Chondrocyte (in vitro differentiated cells): ENCODE results near the gene HUNK. TPM values are rescaled to one million over a fixed set of nuclear protein-coding genes. Genes with fewer than 3 reads are reported as not detected.

ENCODE experiments used
- DNase-seq: peaks from one replicate; pipeline ENCODE4 v3.0.0; 2021; ENCODE audit warnings: mixed read lengths, low spot score
- H3K27ac Mint-ChIP-seq: one replicate; pipeline ENCODE4 v1.8.0; 2021; ENCODE audit warnings: mild to moderate bottlenecking, moderate library complexity, mixed read lengths; ENCODE audit not compliant: unreplicated experiment
- H3K27me3 Mint-ChIP-seq: 2 replicates; pipeline ENCODE4 v1.8.0; 2021; ENCODE audit warnings: low read depth, mixed read lengths
- H3K36me3 Mint-ChIP-seq: 2 replicates; pipeline ENCODE4 v1.8.0; 2021; ENCODE audit warnings: low read depth, mixed read lengths
- H3K4me1 Mint-ChIP-seq: 2 replicates; pipeline ENCODE4 v1.8.0; 2021; ENCODE audit warnings: low read depth, mild to moderate bottlenecking, mixed read lengths
- H3K4me3 Mint-ChIP-seq: one replicate; pipeline ENCODE4 v1.8.0; 2021; ENCODE audit warnings: mild to moderate bottlenecking, moderate library complexity, mixed read lengths; ENCODE audit not compliant: unreplicated experiment
- H3K9me3 Mint-ChIP-seq: 2 replicates; pipeline ENCODE4 v1.8.0; 2021; ENCODE audit warnings: low read depth, mixed read lengths
- CTCF ChIP-seq: fragments of 200-600 bp; sonication (generic); IDR thresholded peaks from 2 replicates; pipeline ENCODE4 v1.5.0; 2021; ENCODE audit warnings: antibody characterized with exemption, mild to moderate bottlenecking, moderate library complexity
- total RNA-seq: library from RNA; stranded (reverse); gene quantifications from 3 replicates; pipeline ENCODE4 v1.2.1, GENCODE V29; 2021

HUNK gene
- total RNA-seq, 1 donor from 2014 or later = 1.6 TPM

- no peaks in the 10 kb centered on the region for H3K4me1 Mint-ChIP-seq
- no peak overlapping the region for H3K4me3 Mint-ChIP-seq
- no peak overlapping the region for H3K27ac Mint-ChIP-seq
- peaks cover 2% of the 10 kb centered on the region for H3K9me3 Mint-ChIP-seq
- H3K27me3 Mint-ChIP-seq = peaks cover 23% of the 10 kb centered on the region
- no peaks in the 10 kb centered on the region for H3K36me3 Mint-ChIP-seq
- DNase-seq = no peak
- TF ChIP-seq CTCF = no peak
Measured at GRCh38 chr21:31838586-31839355, 34.0 kb upstream of the HUNK start.

DNA sequence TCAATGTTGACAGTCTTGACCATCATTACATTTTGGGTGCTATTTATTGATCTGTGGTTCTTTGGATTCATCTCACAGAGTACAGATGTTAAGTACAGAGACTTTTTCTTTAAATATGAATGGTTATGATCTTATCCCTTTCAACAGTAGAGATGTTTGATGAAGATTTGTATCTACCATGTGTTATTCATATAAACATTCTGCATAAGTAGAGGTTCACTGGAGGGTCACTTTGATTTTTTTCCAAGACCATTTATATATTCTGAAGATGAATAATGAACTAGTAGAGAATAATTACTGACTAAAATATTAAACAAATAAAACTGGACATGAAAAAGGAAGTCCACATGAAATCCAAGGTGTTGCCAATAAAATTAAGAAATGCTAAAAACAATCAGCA is 28.6 kb upstream of the HUNK start:
- H3K36me3 Mint-ChIP-seq = no peaks in the 10 kb centered on the region
- no peaks in the 10 kb centered on the region for H3K9me3 Mint-ChIP-seq
- TF ChIP-seq CTCF = no peak
- H3K4me3 Mint-ChIP-seq = no peak overlapping the region
- H3K4me1 Mint-ChIP-seq = peaks cover 9% of the 10 kb centered on the region
- no peak for DNase-seq
- peaks cover 16% of the 10 kb centered on the region for H3K27me3 Mint-ChIP-seq
- H3K27ac Mint-ChIP-seq = no peak overlapping the region

GRCh38 chr21:31845151-31845729 is 27.6 kb upstream of the HUNK start:
- Mint-ChIP-seq H3K36me3 (no peaks in the 10 kb centered on the region), H3K9me3 (no peaks in the 10 kb centered on the region), H3K4me1 (peaks cover 9% of the 10 kb centered on the region), H3K27me3 (peaks cover 13% of the 10 kb centered on the region), H3K4me3 (no peak overlapping the region), H3K27ac (no peak overlapping the region)
- TF ChIP-seq CTCF = no peak
- no peak for DNase-seq

GRCh38 chr21:31846690-31847089 is 26.1 kb upstream of the HUNK start:
- Mint-ChIP-seq H3K27ac (no peak overlapping the region), H3K4me1 (peaks cover 9% of the 10 kb centered on the region), H3K9me3 (no peaks in the 10 kb centered on the region), H3K4me3 (no peak overlapping the region), H3K36me3 (no peaks in the 10 kb centered on the region), H3K27me3 (peaks cover 10% of the 10 kb centered on the region)
- no peak for TF ChIP-seq CTCF
- no peak for DNase-seq

GRCh38 chr21:31847761-31848160 is 25.1 kb upstream of the HUNK start:
- peaks cover 9% of the 10 kb centered on the region for H3K4me1 Mint-ChIP-seq
- no peak overlapping the region for H3K27ac Mint-ChIP-seq
- H3K36me3 Mint-ChIP-seq = no peaks in the 10 kb centered on the region
- DNase-seq = no peak
- no peak for TF ChIP-seq CTCF
- H3K27me3 Mint-ChIP-seq = peaks cover 5% of the 10 kb centered on the region
- no peaks in the 10 kb centered on the region for H3K9me3 Mint-ChIP-seq
- no peak overlapping the region for H3K4me3 Mint-ChIP-seq
